ENCODE data around the gene KLF2. TPM values are rescaled to one million over a fixed set of nuclear protein-coding genes. Genes with fewer than 3 reads are reported as not detected.

Gene KLF2
- total RNA-seq, 1 experiment from 2014 or later, result 6.6 TPM

- TF ChIP-seq, protein P1, sequence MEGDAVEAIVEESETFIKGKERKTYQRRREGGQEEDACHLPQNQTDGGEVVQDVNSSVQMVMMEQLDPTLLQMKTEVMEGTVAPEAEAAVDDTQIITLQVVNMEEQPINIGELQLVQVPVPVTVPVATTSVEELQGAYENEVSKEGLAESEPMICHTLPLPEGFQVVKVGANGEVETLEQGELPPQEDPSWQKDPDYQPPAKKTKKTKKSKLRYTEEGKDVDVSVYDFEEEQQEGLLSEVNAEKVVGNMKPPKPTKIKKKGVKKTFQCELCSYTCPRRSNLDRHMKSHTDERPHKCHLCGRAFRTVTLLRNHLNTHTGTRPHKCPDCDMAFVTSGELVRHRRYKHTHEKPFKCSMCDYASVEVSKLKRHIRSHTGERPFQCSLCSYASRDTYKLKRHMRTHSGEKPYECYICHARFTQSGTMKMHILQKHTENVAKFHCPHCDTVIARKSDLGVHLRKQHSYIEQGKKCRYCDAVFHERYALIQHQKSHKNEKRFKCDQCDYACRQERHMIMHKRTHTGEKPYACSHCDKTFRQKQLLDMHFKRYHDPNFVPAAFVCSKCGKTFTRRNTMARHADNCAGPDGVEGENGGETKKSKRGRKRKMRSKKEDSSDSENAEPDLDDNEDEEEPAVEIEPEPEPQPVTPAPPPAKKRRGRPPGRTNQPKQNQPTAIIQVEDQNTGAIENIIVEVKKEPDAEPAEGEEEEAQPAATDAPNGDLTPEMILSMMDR (conservative IDR thresholded peaks at IDR 0.05; ENCODE audit: low read depth, low read length), result no peak
- TF ChIP-seq EZH2 (IDR thresholded peaks at IDR 0.05; ENCODE audit: low read length, unreplicated experiment) (no peak), EZH2phosphoT487 (IDR thresholded peaks at IDR 0.05; ENCODE audit: borderline replicate concordance, low read length) (no peak)
- DNase-seq, result no peak
- Histone ChIP-seq H3K9me2 (replicated peaks; ENCODE audit: low read length) (no peaks in the 10 kb centered on the region), H2AFZ (ENCODE audit: low read length) (peak overlapping the region; percentile 43; the same call in 1 of the 2 replicates), H3K27me3 (ENCODE audit: low read length) (no peaks in the 10 kb centered on the region), H4K20me1 (ENCODE audit: low read length) (no peaks in the 10 kb centered on the region), H3K36me3 (ENCODE audit: low read depth, low read length) (no peaks in the 10 kb centered on the region), H3K9ac (ENCODE audit: low read length) (no peak overlapping the region), H3K9me3 (ENCODE audit: low read length) (no peaks in the 10 kb centered on the region), H3K27ac (ENCODE audit: low read length) (no peak overlapping the region), H3K79me2 (ENCODE audit: low read length) (no peaks in the 10 kb centered on the region), H3K4me3 (ENCODE audit: low read length) (peak overlapping the region; percentile 37; the same call in 1 of the 2 replicates), H3F3A (ENCODE audit: low read length, unreplicated experiment) (no peaks in the 10 kb centered on the region), H3K4me1 (ENCODE audit: insufficient read depth, low read length) (peaks cover 7% of the 10 kb centered on the region; the same call in 1 of the 2 replicates), H3K4me2 (ENCODE audit: low read length) (peak overlapping the region; percentile 62)
- ChIA-PET POLR2A (ENCODE audit: unreplicated experiment) (no interaction called here), CTCF (no interaction called here)
- BruUV-seq (replicated peaks), result no TSS peak
- ATAC-seq, result peak; percentile 31; the same call in 1 of the 2 replicates
- intact Hi-C loops (cut with micrococcal nuclease), result no loop called here
Measured at GRCh38 chr19:16285769-16286498, 38.7 kb upstream of the KLF2 start.

GRCh38 chr19:16288544-16288943, 36.1 kb upstream of the KLF2 start:
- DNase-seq, result no peak
- intact Hi-C loops (cut with micrococcal nuclease), result no loop called here

More at GRCh38 chr19:16288544-16288943, 36.1 kb upstream of the KLF2 start:
- H3K4me1 ChIP-seq (ENCODE audit: insufficient read depth, low read length), result peaks cover 16% of the 10 kb centered on the region
- no peak overlapping the region for H3K9ac ChIP-seq (ENCODE audit: low read length)
- no peaks in the 10 kb centered on the region for H3K36me3 ChIP-seq (ENCODE audit: low read depth, low read length)
- H3K27ac ChIP-seq (ENCODE audit: low read length), result no peak overlapping the region
- ATAC-seq, result no peak
- H2AFZ ChIP-seq (ENCODE audit: low read length), result no peak overlapping the region
- ChIA-PET CTCF (no interaction called here), POLR2A (ENCODE audit: unreplicated experiment) (no interaction called here)
- no peak overlapping the region for H3K4me3 ChIP-seq (ENCODE audit: low read length)
- H3F3A ChIP-seq (ENCODE audit: low read length, unreplicated experiment), result no peaks in the 10 kb centered on the region
- no peaks in the 10 kb centered on the region for H3K27me3 ChIP-seq (ENCODE audit: low read length)
- no peaks in the 10 kb centered on the region for H4K20me1 ChIP-seq (ENCODE audit: low read length)
- no peaks in the 10 kb centered on the region for H3K9me2 ChIP-seq (replicated peaks; ENCODE audit: low read length)
- no TSS peak for BruUV-seq (replicated peaks)
- TF ChIP-seq EZH2phosphoT487 (IDR thresholded peaks at IDR 0.05; ENCODE audit: borderline replicate concordance, low read length) (no peak), EZH2 (IDR thresholded peaks at IDR 0.05; ENCODE audit: low read length, unreplicated experiment) (no peak)
- TF ChIP-seq, protein P1 (conservative IDR thresholded peaks at IDR 0.05; ENCODE audit: low read depth, low read length), result no peak
- H3K79me2 ChIP-seq (ENCODE audit: low read length), result no peaks in the 10 kb centered on the region
- H3K4me2 ChIP-seq (ENCODE audit: low read length), result no peak overlapping the region
- H3K9me3 ChIP-seq (ENCODE audit: low read length), result no peaks in the 10 kb centered on the region

Measured in PC-3 (cell line).